SJSA1 (cell line): ENCODE measurements around the gene FAM83D. TPM values are rescaled to one million over a fixed set of nuclear protein-coding genes. Genes with fewer than 3 reads are reported as not detected.

ENCODE experiments used
- DNase-seq, 2 experiments: peaks; one replicate each; pipeline ENCODE4 v3.0.0-alpha.2; 2015 to 2020; ENCODE audit warnings: low spot score in 2 of 2, low read depth in 1 of 2
- H3K27ac ChIP-seq: fragments of 250-450 bp; sonication (Bioruptor Pico); 2 replicates; pipeline ENCODE4 v1.5.1; 2020; ENCODE audit warnings: mild to moderate bottlenecking, moderate library complexity
- H3K27me3 ChIP-seq: fragments of 250-450 bp; sonication (Bioruptor Pico); replicated peaks from 2 replicates; pipeline ENCODE4 v1.5.1; 2020; ENCODE audit warnings: mild to moderate bottlenecking, moderate library complexity
- H3K36me3 ChIP-seq: fragments of 250-450 bp; sonication (Bioruptor Pico); 2 replicates; pipeline ENCODE4 v1.5.1; 2020; ENCODE audit warnings: mild to moderate bottlenecking
- H3K4me1 ChIP-seq: fragments of 250-450 bp; sonication (Bioruptor Pico); replicated peaks from 2 replicates; pipeline ENCODE4 v1.6.1; 2021; ENCODE audit warnings: mild to moderate bottlenecking
- H3K4me3 ChIP-seq: fragments of 250-450 bp; sonication (Bioruptor Pico); 2 replicates; pipeline ENCODE4 v1.5.1; 2020; ENCODE audit warnings: mild to moderate bottlenecking
- H3K9me3 ChIP-seq: fragments of 250-450 bp; sonication (Bioruptor Pico); replicated peaks from 2 replicates; pipeline ENCODE4 v1.5.1; 2020; ENCODE audit warnings: mild to moderate bottlenecking
- total RNA-seq: library from RNA; depleted of rRNA; stranded (reverse); fragments of >200 nt; shearing (Covaris generic); gene quantifications from 2 replicates; pipeline ENCODE4 v1.2.3, GENCODE V29; 2014

The FAM83D gene
- total RNA-seq, 1 experiment from 2014 or later: 71.4 TPM

DNA sequence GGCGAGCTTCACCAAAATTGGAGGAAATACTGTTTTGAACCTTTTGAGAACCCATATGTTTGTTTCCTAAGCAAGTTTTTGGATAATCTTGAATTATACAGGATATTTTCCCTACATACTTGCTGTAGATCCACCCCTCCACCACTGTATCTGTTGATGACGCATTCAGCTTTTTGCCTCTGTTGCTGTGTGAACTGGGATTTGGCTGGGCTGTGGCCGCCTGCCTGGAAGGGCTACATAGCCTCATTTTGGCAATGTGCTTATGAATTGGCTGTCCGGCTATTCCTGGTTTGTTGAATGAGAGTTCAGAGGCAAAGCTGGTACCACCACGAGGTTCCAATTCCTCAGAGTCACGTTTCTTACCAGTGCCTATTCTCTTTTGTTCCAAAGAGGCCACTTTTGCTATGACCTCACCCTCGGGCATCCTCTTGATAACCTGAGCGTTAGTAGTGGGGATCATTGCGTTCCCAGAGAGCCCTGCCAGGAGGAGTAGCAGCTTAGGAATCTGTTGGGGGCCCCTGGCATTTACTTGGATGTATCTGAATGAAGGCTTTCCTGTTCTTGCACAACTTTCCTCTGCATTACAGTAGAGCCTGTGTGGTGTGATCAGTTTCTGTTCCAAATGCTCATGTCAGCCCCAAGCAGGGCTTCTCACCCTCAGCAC, 6.4 kb downstream of the FAM83D start:
- Histone ChIP-seq H3K27ac (no peak overlapping the region), H3K4me1 (peaks cover 27% of the 10 kb centered on the region), H3K36me3 (peaks cover 70% of the 10 kb centered on the region), H3K9me3 (no peaks in the 10 kb centered on the region), H3K27me3 (no peaks in the 10 kb centered on the region), H3K4me3 (no peak overlapping the region)
- DNase-seq: no peak

DNA sequence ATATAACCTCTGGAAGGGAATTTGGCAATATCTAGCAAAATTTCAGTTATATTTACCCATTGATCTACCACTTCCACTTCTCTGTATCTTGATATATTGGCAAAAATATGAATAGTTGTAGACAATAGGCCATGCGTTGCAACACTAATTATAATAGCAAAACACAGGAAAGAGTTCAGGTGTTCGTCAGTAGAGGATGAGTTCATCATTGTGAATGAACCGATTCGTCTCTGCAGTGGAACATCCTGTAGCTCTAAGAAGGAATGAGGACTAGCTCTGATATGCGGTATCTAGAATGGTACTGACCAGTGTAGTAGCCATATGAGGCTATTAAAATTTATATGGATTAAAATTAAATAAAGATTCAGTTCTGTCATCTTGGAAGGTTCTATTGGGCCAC, 8.3 kb downstream of the FAM83D start:
- Histone ChIP-seq H3K27me3 (no peaks in the 10 kb centered on the region), H3K27ac (no peak overlapping the region), H3K36me3 (peaks cover 73% of the 10 kb centered on the region), H3K4me3 (no peak overlapping the region), H3K9me3 (no peaks in the 10 kb centered on the region), H3K4me1 (peaks cover 10% of the 10 kb centered on the region)
- DNase-seq: no peak

DNA sequence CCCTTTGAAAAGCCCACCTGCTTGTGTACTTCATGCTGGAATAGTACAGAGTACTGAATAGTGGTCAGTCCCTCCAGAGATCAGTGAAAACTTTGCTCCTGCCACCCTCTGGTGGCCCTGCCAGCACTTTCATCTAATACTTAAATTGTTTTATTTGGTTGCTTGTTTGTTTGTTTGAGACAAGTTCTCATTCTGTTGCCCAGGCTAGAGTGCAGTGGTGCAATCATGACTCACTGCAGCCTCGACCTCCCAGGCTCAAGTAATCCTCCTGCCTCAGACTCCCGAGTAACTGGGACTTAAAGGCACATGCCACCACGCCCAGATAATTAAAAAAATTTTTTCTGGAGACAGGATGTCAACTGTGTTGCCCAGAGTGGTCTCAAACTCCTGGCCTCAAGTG, 9.1 kb downstream of the FAM83D start:
- DNase-seq: peak; percentile 52 to 59
- no peaks in the 10 kb centered on the region for H3K9me3 ChIP-seq
- 0 out of 2 replicates have a peak overlapping the region, but pooled peaks have one; percentile 43 for H3K27ac ChIP-seq
- H3K4me3 ChIP-seq: no peak overlapping the region
- H3K36me3 ChIP-seq: peaks cover 74% of the 10 kb centered on the region
- H3K27me3 ChIP-seq: no peaks in the 10 kb centered on the region
- H3K4me1 ChIP-seq: peaks cover 10% of the 10 kb centered on the region

DNA sequence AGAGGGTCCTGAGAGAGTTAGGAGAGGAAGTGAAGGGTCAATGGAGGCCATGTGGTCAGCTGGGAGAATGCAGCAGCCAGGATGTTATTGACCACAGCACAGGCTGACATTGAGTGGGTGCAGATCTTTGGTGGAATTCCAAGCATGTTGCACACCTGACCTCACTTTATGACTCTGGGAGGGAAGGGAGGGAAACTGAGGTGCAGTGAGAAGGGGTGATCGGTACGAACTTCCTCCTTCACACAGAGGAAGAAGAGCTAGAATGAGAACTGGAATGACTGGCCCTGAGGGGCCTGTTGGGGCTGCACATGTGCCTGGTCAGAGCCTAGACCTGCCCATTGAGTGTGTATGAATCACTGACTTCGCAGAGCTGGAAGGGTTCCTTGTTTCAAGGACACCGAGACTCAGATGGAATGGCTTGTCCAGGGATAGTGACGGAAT, 9.8 kb downstream of the FAM83D start:
- Histone ChIP-seq H3K27ac (no peak overlapping the region), H3K4me1 (peaks cover 10% of the 10 kb centered on the region), H3K36me3 (peaks cover 76% of the 10 kb centered on the region), H3K9me3 (no peaks in the 10 kb centered on the region), H3K4me3 (no peak overlapping the region), H3K27me3 (no peaks in the 10 kb centered on the region)
- no peak for DNase-seq

DNA sequence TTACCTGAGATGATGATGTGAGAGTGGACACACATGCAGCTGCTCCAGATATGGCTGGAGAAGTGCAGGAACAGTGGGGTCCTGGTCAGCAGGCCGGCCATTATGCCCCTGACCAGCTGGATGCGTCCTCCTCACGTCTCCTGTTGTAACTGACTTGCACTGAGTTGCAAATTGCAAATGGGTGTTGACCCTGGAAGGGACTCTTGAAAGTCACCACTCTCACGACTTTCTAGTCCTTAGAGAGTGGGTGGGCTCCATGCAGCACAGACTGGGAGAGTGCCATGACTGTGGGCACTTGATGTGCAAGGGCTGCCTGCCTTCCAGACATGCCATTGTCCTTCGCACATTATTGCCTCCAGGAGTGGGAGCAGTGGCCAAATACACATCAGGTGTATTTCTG, 10.8 kb downstream of the FAM83D start:
- peaks cover 78% of the 10 kb centered on the region for H3K36me3 ChIP-seq
- no peak for DNase-seq
- H3K4me3 ChIP-seq: no peak overlapping the region
- no peak overlapping the region for H3K27ac ChIP-seq
- H3K27me3 ChIP-seq: no peaks in the 10 kb centered on the region
- H3K4me1 ChIP-seq: peaks cover 6% of the 10 kb centered on the region
- no peaks in the 10 kb centered on the region for H3K9me3 ChIP-seq

DNA sequence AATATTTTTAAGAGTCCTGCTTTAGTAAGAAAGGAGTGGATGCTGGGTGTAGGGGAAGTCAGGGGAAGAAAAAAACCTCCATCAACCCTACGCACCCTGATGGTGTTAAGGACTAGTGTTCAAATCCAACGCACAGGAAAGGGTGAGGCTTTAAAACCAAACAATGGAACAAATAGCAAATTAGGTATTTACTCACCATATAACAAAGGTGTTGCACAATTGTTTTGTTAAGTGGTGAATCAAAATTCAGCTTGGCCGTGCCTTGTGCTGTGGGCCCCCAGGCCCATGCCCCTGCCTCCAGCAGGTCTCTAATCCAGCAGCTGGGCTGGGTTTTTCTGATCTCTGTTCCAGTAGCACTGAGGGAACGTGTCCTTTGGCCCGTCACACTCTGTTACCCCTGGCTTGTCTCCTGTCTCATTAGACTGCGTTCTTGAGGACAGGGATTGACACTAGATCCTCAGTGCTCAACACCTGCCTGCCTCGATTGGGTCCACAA, 11.8 kb downstream of the FAM83D start:
- Histone ChIP-seq H3K27me3 (no peaks in the 10 kb centered on the region), H3K4me3 (no peak overlapping the region), H3K9me3 (no peaks in the 10 kb centered on the region), H3K27ac (no peak overlapping the region), H3K36me3 (peaks cover 80% of the 10 kb centered on the region), H3K4me1 (peaks cover 5% of the 10 kb centered on the region)
- DNase-seq: no peak

DNA sequence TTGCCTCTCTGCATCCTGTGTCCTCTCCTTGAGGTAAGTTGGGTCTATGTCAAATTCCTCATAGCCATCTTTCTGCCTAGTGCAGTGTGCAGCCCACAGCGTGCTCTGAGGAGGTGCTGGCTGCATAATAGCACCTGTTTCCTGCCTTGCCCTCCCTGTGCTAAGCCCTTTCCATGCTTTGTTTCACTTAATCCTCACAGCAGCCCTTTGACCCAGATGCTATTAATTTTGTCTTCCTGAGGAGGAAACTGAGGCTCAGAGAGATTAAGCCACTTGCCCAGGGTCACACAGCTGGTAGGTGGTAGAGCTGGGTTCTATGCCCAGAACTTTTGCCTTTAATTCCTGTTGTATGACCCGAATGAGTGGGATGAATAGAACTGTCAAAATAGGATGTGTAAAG, 13.5 kb downstream of the FAM83D start:
- Histone ChIP-seq H3K9me3 (no peaks in the 10 kb centered on the region), H3K4me3 (no peak overlapping the region), H3K27me3 (no peaks in the 10 kb centered on the region), H3K4me1 (peaks cover 5% of the 10 kb centered on the region), H3K36me3 (peaks cover 90% of the 10 kb centered on the region), H3K27ac (no peak overlapping the region)
- no peak for DNase-seq

DNA sequence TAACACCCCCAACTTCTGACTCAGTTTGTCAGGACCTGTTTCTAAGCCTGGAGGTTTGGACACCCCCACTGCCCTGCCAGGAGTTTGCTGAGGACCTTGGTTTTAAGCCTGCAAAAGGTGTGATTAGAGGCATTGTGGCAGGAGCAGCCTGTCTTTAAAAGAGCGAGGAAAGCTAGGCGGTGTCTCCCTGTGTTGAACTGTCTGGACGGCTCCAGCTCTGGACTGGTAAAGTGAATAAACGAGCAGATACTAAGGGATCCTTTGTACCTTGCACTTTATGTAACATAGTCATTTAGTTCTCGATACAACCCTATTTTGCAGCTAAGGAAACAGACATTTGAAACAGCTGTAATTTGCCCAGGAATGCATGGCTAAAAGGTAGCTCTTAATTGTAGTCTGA, 14.4 kb downstream of the FAM83D start:
- Histone ChIP-seq H3K27ac (no peak overlapping the region), H3K27me3 (no peaks in the 10 kb centered on the region), H3K4me1 (no peaks in the 10 kb centered on the region; the same call in 1 of the 2 replicates), H3K9me3 (no peaks in the 10 kb centered on the region), H3K36me3 (peaks cover 95% of the 10 kb centered on the region), H3K4me3 (no peak overlapping the region)
- no peak for DNase-seq

DNA sequence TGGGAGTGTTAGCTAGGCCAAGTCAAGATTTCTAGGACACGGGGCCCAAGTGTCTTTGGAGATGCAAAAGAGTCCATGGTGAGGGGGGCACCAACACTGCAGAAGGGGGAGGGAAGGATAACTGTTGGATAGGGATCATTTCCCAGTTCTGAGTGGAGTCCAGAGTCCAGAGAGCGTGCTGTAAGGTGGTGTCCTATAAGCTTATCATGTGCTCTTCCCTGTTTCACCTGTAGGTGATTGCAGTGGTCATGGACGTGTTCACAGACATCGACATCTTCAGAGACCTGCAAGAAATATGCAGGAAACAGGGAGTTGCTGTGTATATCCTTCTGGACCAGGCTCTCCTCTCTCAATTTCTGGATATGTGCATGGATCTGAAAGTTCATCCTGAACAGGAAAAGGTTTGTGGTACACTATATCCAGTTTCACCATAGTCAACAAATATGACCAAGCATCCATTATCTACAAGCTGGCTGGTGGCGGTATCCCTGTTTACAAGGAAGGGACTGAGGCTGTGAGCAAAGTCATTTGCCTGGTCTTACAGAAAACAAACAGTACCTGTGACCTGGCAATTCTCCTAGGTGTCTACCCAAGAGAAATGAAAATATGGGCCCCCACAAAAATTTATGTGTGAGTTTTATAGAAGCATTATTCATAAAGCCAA, 15.6 kb downstream of the FAM83D start:
- Histone ChIP-seq H3K4me1 (no peaks in the 10 kb centered on the region), H3K4me3 (no peak overlapping the region), H3K9me3 (no peaks in the 10 kb centered on the region), H3K36me3 (peaks cover 93% of the 10 kb centered on the region), H3K27me3 (no peaks in the 10 kb centered on the region), H3K27ac (no peak overlapping the region)
- no peak for DNase-seq

DNA sequence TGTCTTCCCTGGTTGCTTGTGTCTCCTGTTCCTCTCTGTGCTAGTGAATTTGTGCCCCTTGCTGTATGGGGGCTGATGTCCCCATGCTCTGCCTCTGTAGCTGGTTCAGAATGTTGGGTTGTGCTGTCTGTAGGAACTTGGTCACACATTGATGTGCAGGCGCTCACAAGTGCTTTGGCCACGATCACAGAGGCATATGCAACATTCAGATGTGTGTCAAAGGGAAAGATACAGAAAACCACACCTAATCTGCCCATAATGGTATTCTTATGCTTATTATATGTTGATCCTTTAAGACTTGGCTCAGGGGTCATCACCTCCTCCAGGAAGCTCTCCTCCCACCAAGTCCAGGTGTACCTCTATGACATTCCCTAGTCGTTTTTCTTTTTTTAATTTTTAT, 18.8 kb downstream of the FAM83D start:
- no peaks in the 10 kb centered on the region for H3K27me3 ChIP-seq
- H3K4me1 ChIP-seq: no peaks in the 10 kb centered on the region
- H3K9me3 ChIP-seq: 0 out of 2 replicates have a peak, but pooled peaks cover 3% of the 10 kb centered on the region
- no peak for DNase-seq
- H3K36me3 ChIP-seq: peaks cover 94% of the 10 kb centered on the region
- H3K4me3 ChIP-seq: no peak overlapping the region
- no peak overlapping the region for H3K27ac ChIP-seq

DNA sequence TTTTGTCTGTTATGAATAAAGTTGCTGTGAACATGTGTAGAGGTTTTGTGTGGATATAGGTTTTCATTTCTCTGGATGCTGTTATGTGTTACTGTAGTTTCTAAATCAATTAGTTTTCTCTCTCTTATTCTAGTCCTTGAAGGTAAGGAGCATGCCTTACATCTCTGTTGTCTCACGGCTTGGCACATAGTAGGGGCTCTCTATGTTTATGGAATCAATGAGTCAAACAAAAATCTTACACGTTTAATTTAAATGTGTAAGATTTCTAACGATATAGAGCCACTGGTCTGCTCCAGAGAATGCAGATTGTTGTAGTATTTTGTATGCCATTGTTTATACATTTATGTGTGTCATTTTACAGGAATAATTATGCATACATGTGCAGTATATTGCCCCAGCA, 20.6 kb downstream of the FAM83D start:
- Histone ChIP-seq H3K9me3 (0 out of 2 replicates have a peak, but pooled peaks cover 3% of the 10 kb centered on the region), H3K27me3 (no peaks in the 10 kb centered on the region), H3K27ac (no peak overlapping the region), H3K36me3 (peaks cover 94% of the 10 kb centered on the region), H3K4me3 (no peak overlapping the region), H3K4me1 (no peaks in the 10 kb centered on the region)
- DNase-seq: no peak

DNA sequence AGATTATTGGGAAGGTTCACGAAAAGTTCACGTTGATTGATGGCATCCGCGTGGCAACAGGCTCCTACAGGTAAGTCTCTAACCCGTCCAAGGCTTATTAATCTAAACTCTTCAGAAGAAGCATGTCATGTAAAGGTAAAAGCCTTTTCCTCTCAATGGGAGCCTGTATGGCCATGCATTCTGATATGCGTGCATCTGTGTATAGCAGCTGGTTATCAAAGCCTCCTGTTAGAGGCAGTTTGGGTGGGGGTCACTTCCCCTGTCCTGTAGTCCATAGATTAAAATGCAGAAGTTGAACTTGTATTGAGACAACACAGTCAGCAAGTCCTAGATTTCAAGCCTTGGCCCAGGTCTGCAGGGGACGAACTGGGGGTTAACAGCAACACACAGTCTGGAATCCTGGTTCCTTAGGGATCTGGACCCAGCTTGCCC, 21.7 kb downstream of the FAM83D start:
- Histone ChIP-seq H3K27ac (no peak overlapping the region), H3K36me3 (peaks cover 94% of the 10 kb centered on the region), H3K4me1 (no peaks in the 10 kb centered on the region), H3K9me3 (0 out of 2 replicates have a peak, but pooled peaks cover 3% of the 10 kb centered on the region), H3K27me3 (no peaks in the 10 kb centered on the region), H3K4me3 (no peak overlapping the region)
- no peak for DNase-seq

DNA sequence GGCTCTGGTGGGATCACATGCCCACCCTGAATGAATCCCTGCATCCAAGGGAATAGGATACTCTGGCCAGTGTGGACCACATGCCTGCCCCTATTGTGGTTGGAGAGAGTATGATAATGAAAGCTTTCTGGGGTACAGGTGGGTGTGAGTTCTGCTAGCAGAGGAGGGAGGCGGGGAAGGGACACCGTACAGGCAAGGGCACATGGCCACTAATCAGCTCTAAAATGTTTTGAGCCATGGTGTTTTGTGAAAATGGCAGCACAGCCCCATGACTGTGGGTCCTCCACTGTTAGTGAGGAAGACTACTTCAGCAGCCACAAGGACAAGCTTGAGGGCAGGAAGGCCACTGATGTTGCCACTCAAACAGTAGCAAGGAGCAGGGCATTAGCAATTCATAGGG, 24.0 kb downstream of the FAM83D start:
- DNase-seq: no peak
- H3K4me3 ChIP-seq: no peak overlapping the region
- H3K27ac ChIP-seq: no peak overlapping the region
- no peaks in the 10 kb centered on the region for H3K27me3 ChIP-seq
- H3K4me1 ChIP-seq: no peaks in the 10 kb centered on the region
- peaks cover 90% of the 10 kb centered on the region for H3K36me3 ChIP-seq
- H3K9me3 ChIP-seq: 0 out of 2 replicates have a peak, but pooled peaks cover 3% of the 10 kb centered on the region

DNA sequence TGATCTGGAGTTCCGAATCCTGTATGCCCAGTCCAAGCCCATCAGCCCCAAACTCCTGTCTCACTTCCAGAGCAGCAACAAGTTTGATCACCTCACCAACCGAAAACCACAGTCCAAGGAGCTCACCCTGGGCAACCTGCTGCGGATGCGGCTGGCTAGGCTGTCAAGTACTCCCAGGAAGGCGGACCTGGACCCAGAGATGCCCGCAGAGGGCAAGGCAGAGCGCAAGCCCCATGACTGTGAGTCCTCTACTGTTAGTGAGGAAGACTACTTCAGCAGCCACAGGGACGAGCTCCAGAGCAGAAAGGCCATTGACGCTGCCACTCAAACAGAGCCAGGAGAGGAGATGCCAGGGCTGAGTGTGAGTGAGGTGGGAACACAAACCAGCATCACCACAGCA, 25.4 kb downstream of the FAM83D start:
- Histone ChIP-seq H3K9me3 (0 out of 2 replicates have a peak, but pooled peaks cover 3% of the 10 kb centered on the region), H3K36me3 (peaks cover 83% of the 10 kb centered on the region), H3K27ac (no peak overlapping the region), H3K4me3 (no peak overlapping the region), H3K27me3 (no peaks in the 10 kb centered on the region), H3K4me1 (no peaks in the 10 kb centered on the region)
- DNase-seq: no peak
